ENCODE data around the gene SLC44A2. TPM values are rescaled to one million over a fixed set of nuclear protein-coding genes. Genes with fewer than 3 reads are reported as not detected.

The SLC44A2 gene
- total RNA-seq, 2 donors from 2014 or later: 83.9 to 97.3 TPM

DNA sequence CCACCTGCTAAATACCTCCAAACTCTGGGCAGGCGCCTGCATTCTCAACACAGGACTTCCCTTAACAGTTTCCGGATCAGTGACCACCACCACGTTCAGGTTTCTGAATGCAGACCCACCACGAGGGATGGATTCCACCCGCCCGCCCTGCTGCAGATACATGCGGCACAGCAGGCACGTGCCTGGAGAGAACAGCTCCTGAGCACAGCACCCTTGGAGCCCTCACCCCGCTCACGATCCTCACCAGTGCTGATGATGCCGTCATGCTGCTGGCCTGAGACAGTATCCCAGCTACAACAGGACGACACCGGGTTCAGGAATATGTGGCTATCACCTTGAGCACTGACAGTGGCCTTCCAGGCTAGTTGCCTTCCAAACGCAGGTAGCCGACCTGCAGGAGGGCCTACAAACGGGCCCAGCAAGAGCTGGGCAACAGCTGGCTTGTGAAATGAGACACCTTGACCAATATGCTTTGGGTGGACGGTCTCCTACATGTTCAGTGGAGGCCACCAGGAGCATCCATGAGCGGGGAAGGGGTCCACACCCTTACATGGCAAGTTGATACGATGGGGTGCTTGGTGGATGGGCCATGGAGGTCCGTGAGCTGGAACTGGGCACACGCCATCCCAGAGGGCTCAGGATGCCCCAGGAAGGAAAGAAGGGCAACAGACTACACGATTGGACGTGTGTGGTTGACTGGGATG, 66.0 kb downstream of the SLC44A2 start:
- no peak for DNase-seq
- no peak for ATAC-seq
- intact Hi-C loops (cut with DNase I): no loop called here

DNA sequence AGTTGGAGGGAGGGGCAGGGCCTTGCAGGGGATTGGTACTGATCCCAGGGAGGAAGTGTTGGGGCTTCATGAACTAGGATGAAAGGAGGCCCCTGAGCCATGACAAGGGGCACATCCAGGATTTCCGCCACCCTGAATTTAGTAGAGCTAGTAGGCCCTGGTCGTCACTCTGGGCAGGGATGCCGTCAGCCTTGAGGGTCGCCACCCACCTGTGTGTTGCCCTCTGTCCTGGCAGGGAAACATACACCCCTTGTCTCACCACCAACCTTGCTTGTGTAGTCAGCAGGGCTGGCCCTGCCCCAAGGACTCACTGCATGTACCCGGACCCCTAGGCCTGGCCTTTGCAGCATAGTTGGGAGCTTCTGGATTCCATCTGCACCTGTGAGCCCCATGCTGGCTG, 66.5 kb downstream of the SLC44A2 start:
- ATAC-seq (no peak), DNase-seq (no peak)
- intact Hi-C loops (cut with DNase I): no loop called here

DNA sequence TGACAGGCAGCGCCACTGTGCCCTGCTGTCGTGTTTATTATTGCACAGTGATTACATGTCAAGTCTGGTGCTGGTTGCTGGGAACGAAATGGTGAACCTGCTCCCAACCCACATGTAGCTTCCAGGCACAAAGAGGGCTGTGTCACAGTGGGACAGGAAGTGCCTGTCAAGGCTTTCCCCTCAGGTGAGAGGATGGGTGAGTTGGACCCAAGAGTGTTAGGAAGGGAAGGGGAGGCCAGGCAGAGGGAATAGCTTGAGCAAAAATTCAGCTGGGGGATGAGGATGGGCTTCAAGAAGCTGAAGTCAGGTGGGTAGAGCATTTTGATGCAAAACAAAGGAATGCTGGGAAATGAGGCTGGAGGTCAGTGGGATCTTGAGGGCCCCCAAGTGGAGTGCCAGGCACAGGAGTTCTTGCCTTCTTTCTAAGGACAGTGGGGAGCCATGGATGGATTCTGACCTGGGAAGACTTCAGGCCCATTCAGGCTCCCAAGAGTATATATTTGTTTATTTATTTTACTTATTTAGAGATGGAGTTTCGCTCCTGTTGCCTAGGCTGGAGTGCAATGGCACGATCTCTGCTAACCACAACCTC, 67.4 kb downstream of the SLC44A2 start:
- no peak for ATAC-seq
- no peak for DNase-seq
- intact Hi-C loops (cut with DNase I): no loop called here

Other genes with a start within 250 kb of the SLC44A2 start
- gene TYK2, start 245.0 kb upstream of the SLC44A2 start, total RNA-seq: 10 to 100 TPM; 57.3 to 59.3 TPM
- 100 to 1,000 TPM; 130 to 156 TPM for gene CDC37, start 222.0 kb upstream of the SLC44A2 start, total RNA-seq
- 10 to 100 TPM; 13.5 to 13.7 TPM for gene PDE4A, start 205.0 kb upstream of the SLC44A2 start, total RNA-seq
- gene KEAP1, start 122.2 kb upstream of the SLC44A2 start, total RNA-seq: 10 to 100 TPM; 53.5 to 55.1 TPM
- under 1 TPM; 0.21 to 0.29 TPM for gene S1PR5, start 108.1 kb upstream of the SLC44A2 start, total RNA-seq
- 10 to 100 TPM; 41.6 to 50.2 TPM for gene ATG4D, start 81.6 kb upstream of the SLC44A2 start, total RNA-seq
- gene KRI1, start 59.5 kb upstream of the SLC44A2 start, total RNA-seq: 10 to 100 TPM; 11.0 to 15.0 TPM
- 1 to 10 TPM; 6.6 TPM for gene CDKN2D, start 56.6 kb upstream of the SLC44A2 start, total RNA-seq
- under 1 TPM in 1 of 2 donors, not detected in 1; 0.55 TPM for gene AP1M2, start 38.2 kb upstream of the SLC44A2 start, total RNA-seq
- 100 to 1,000 TPM; 108 to 144 TPM for gene ILF3, start 28.8 kb downstream of the SLC44A2 start, total RNA-seq
- gene QTRT1, start 75.9 kb downstream of the SLC44A2 start, total RNA-seq: 10 to 100 TPM; 24.7 to 28.2 TPM
- gene DNM2, start 92.5 kb downstream of the SLC44A2 start, total RNA-seq: 100 to 1,000 TPM; 125 to 186 TPM
- gene TMED1, start 210.7 kb downstream of the SLC44A2 start, total RNA-seq: 10 to 100 TPM; 27.2 to 28.5 TPM
- 1 to 10 TPM; 1.1 to 1.2 TPM for gene C19orf38, start 222.9 kb downstream of the SLC44A2 start, total RNA-seq
- gene CARM1, start 246.0 kb downstream of the SLC44A2 start, total RNA-seq: 10 to 100 TPM; 31.9 to 32.4 TPM